ENCODE results near the gene MDK.

Gene MDK, protein sequence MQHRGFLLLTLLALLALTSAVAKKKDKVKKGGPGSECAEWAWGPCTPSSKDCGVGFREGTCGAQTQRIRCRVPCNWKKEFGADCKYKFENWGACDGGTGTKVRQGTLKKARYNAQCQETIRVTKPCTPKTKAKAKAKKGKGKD

DNA sequence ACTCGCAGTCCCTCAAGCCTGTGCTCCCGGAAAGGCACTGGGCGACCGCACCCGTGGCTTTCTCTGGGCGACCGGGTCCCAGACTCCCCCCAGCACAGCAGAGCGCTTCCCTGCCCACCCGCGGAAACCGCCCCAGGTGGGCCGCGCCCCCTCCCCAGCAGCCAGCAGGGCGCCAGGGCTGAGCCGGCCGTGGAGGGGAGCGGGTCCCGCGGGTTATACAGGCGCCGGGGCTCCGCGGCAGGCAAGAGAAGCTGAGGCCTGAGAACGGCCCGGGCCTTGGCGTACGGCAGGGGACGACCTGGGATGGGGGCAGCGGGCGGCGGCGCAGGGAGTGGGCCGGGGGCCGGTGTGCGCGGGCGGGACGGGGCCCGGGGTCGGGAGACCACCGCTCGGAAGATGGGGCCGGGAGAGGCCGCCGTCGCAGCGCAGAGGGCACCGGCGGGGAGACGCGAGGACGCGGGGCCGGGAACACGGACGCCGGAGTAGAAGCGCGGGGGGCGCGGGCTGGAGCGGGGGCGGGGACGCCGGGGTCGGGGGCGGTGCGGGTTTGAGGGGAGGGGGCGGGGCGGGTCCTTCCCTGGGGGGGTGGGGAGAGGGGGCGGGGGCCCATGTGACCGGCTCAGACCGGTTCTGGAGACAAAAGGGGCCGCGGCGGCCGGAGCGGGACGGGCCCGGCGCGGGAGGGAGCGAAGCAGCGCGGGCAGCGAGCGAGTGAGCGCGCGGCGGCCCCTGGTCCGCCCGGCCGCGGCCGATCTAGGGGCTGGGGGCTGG, at the start of gene MDK:
MDK (plus strand) TSS at position 622 of the 771 bp plus-strand sequence. CDS start 389 bp downstream, outside the sequence.
- TF ChIP-seq, protein P1, sequence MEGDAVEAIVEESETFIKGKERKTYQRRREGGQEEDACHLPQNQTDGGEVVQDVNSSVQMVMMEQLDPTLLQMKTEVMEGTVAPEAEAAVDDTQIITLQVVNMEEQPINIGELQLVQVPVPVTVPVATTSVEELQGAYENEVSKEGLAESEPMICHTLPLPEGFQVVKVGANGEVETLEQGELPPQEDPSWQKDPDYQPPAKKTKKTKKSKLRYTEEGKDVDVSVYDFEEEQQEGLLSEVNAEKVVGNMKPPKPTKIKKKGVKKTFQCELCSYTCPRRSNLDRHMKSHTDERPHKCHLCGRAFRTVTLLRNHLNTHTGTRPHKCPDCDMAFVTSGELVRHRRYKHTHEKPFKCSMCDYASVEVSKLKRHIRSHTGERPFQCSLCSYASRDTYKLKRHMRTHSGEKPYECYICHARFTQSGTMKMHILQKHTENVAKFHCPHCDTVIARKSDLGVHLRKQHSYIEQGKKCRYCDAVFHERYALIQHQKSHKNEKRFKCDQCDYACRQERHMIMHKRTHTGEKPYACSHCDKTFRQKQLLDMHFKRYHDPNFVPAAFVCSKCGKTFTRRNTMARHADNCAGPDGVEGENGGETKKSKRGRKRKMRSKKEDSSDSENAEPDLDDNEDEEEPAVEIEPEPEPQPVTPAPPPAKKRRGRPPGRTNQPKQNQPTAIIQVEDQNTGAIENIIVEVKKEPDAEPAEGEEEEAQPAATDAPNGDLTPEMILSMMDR (IDR thresholded peaks at IDR 0.05; ENCODE audit: control extremely low read depth, extremely low read depth, low read depth, missing control alignments) = no peak
- DNase-seq (ENCODE audit: extremely low spot score) = peak; percentile 48
- POLR2A ChIA-PET = no interaction called here
- CTCF ChIA-PET = interaction anchor here (0.6 kb wide), 1 partner anchor 9 kb away, joined by 4 read pairs; no protein-coding TSS in a partner anchor

DNA sequence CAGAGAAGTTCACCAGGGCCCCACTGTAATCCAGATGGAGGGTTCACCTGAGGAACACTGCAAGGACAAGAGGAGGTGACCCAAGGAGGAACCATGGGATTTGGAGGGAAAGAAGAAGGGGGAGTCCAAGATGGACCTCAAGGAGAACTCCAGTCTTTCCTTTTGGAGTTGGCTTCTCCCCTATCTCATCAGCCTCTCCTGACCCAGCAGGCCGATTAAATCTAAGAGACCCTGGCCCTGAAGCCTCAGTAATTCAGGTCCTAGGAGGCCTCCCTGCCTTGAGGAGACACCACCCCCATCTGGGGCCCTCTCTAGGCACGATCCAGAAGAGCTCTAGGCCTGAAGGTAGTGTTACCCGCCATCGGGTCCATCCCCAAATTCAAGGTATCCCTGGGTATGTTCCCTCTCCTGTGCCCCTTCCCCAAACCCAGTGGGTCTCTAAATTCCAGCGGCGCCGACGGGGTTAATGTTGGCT, 49.3 kb upstream of the MDK start:
- no peak for DNase-seq (ENCODE audit: extremely low spot score)
- ChIA-PET CTCF (interaction anchor here (1.3 to 3.7 kb wide), 8 partner anchors 8 to 92 kb away, joined by 4 to 15 read pairs (median 7); partner anchors contain the start of gene DGKZ), POLR2A (no interaction called here)
- TF ChIP-seq, protein P1 (IDR thresholded peaks at IDR 0.05; ENCODE audit: control extremely low read depth, extremely low read depth, low read depth, missing control alignments) = no peak

DNA sequence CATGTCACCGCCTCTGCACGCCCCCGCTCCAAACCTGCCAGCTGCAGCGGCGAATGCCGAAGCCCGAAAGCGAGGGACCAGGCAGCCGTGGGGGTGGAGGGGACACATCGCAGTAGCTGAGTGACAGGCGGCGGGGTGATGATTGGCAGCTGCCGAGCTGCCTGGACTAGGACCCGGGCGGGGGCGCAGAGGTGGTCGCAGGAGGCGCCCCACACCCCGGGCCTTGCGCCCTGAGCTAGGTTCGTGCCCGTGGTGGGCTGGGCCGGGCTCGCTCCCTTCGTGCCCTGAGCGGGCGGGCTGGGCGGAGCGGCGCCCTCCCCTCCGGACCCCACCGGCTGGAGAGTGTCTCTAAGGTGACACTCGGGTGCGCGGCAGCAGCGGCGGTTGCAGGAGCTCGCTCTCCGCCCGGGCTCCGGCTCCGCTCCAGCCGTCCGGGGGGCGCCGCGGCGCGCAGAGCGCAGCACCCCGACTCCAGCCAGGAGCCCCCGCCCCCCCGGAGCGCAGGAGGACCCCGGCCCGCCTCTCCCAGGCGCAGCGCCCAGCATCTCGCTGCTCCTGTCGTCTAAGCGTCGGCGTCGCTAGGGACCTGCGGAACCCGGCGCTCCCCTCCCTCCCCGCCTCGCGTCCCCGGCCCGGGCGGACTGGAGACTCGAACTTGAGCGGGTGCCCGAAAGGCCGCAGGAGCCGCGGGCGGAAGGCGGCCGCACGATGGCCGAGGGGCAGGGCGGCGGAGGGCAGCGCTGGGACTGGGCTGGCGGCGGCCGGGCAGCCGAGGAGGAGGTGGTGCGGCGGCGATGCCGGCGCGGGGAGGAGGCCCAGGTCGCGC, 48.7 kb upstream of the MDK start:
- ChIA-PET POLR2A (no interaction called here), CTCF (interaction anchor here (1.3 to 3.7 kb wide), 7 partner anchors 7 to 93 kb away, joined by 4 to 15 read pairs (median 6); partner anchors contain the start of gene DGKZ)
- DNase-seq (ENCODE audit: extremely low spot score) = no peak
- TF ChIP-seq, protein P1 (IDR thresholded peaks at IDR 0.05; ENCODE audit: control extremely low read depth, extremely low read depth, low read depth, missing control alignments) = no peak

DNA sequence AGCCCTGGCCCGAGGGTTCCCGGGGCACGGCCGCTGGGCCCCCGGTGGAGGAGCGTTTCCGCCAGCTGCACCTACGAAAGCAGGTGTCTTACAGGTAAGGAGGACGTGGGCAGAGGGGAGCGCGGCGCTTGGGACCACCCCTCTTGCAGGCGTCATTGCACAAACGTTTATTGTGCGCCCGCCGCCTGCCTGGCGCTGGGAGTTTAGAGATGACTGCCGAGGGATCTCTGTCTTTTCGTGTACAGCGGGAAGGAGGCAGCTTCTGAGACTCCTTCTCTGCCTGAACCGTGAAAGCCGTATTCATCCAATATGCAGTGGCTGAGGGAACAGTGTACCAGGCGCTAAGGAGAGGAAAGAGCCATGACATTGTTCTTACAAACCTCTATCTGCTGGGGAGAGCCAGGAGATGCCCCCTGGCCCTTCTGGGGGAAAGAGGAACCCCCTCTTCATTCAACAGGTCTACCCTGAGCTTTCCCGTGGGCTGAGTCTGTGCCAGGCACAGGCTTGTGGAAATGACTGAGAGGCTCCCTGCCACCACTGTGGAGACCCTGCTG, 48.0 kb upstream of the MDK start:
- POLR2A ChIA-PET = no interaction called here
- TF ChIP-seq, protein P1 (IDR thresholded peaks at IDR 0.05; ENCODE audit: control extremely low read depth, extremely low read depth, low read depth, missing control alignments) = no peak
- CTCF ChIA-PET = interaction anchor here (1.0 to 1.6 kb wide), 2 partner anchors 24 to 94 kb away, joined by 3 to 5 read pairs; no protein-coding TSS in a partner anchor
- no peak for DNase-seq (ENCODE audit: extremely low spot score)

DNA sequence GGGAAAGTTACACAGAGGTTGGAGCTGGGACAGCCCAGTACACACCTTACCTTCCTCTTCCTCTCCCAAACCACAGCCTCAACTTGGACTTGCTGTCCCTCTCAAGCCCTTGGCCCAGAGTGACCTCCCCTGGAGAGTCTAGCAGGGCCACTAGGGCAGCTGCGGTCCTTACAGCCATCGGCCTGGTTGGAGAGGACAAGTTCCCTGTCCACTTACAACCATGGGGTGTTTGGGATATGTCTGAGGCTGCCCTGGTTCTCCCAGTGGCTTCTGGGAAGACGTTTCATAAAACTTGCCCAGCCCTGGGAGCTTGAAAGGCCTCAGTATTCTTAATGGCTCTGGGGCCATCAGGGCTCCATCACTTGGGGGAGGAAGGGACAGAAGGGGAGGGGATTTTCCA, 47.3 kb upstream of the MDK start:
- TF ChIP-seq, protein P1 (IDR thresholded peaks at IDR 0.05; ENCODE audit: control extremely low read depth, extremely low read depth, low read depth, missing control alignments) = no peak
- CTCF ChIA-PET = interaction anchor here (0.7 to 1.3 kb wide), 4 partner anchors 13 to 95 kb away, joined by 3 read pairs; partner anchors contain the start of gene DGKZ
- DNase-seq (ENCODE audit: extremely low spot score) = no peak
- POLR2A ChIA-PET = no interaction called here

DNA sequence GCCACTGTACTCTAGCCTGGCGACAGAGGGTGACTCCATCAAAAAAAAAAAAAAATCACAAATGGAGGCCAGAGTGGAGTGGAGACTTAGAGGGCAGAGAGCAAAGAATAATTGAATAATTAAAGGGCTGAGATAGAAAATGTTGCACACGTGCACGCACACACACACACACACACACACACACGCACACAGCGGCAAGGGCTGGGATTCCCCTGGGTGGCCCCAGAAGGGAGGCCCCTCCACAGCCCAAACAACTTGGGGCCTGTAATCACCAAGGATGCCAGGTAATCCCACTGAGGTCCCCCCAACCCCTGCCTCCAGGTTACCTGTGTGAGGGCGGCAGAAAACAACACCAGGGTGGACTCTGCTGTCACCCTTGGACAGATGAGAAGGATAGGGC, 46.2 kb upstream of the MDK start:
- DNase-seq (ENCODE audit: extremely low spot score) = no peak
- CTCF ChIA-PET = interaction anchor here (0.9 to 1.3 kb wide), 3 partner anchors 20 to 27 kb away, joined by 3 read pairs; no protein-coding TSS in a partner anchor
- POLR2A ChIA-PET = no interaction called here
- TF ChIP-seq, protein P1 (IDR thresholded peaks at IDR 0.05; ENCODE audit: control extremely low read depth, extremely low read depth, low read depth, missing control alignments) = no peak
